GDM1 (cell line): Measurements from ENCODE around the gene LNP1.
"Not testable (repeated sequence)": the region's sequence is repeated elsewhere in the genome, so short reads cannot be mapped to it uniquely, and the experiment has no call there.

Experiments used
- DNase-seq: peaks from one replicate; lab custom pipeline; 2025; lab: John Stamatoyannopoulos, UW

LNP1 gene

GRCh38 chr3:100429187-100429716 lies 27.9 kb downstream of the LNP1 start:
- no peak for DNase-seq

- DNase-seq, result no peak
These were observed 35.6 kb downstream of the LNP1 start for GRCh38 chr3:100436951-100437350.

- no peak for DNase-seq
These were observed 36.6 kb downstream of the LNP1 start for GRCh38 chr3:100437721-100438622.

- DNase-seq, result no peak
These were observed 37.3 kb downstream of the LNP1 start for GRCh38 chr3:100438623-100438974.

- no peak for DNase-seq
These were observed 39.6 kb downstream of the LNP1 start for GRCh38 chr3:100440895-100441294.

- DNase-seq, result no peak
These were observed 42.4 kb downstream of the LNP1 start for GRCh38 chr3:100443690-100444089.

GRCh38 chr3:100447067-100447466 lies 45.7 kb downstream of the LNP1 start:
- not testable (repeated sequence) for DNase-seq

GRCh38 chr3:100448079-100448478 lies 46.7 kb downstream of the LNP1 start:
- DNase-seq, result no peak

GRCh38 chr3:100449214-100449613 lies 47.9 kb downstream of the LNP1 start:
- DNase-seq, result no peak

GRCh38 chr3:100454677-100455076 lies 53.3 kb downstream of the LNP1 start:
- DNase-seq, result no peak

- DNase-seq, result no peak
These were observed 54.7 kb downstream of the LNP1 start for GRCh38 chr3:100455841-100456550.

- no peak for DNase-seq
These were observed 55.4 kb downstream of the LNP1 start for GRCh38 chr3:100456745-100457144.

- DNase-seq, result no peak
These were observed 56.5 kb downstream of the LNP1 start for GRCh38 chr3:100457811-100458210.

- DNase-seq, result no peak
These were observed 57.5 kb downstream of the LNP1 start for GRCh38 chr3:100458814-100459213.

GRCh38 chr3:100463002-100463401 lies 61.7 kb downstream of the LNP1 start:
- peak; percentile 39 for DNase-seq

- no peak for DNase-seq
These were observed 62.4 kb downstream of the LNP1 start for GRCh38 chr3:100463646-100464155.

GRCh38 chr3:100465892-100466777 lies 64.8 kb downstream of the LNP1 start:
- no peak for DNase-seq

- DNase-seq, result no peak
These were observed 65.8 kb downstream of the LNP1 start for GRCh38 chr3:100467133-100467532.

GRCh38 chr3:100468676-100469075 lies 67.3 kb downstream of the LNP1 start:
- DNase-seq, result no peak

- DNase-seq, result no peak
These were observed 69.6 kb downstream of the LNP1 start for GRCh38 chr3:100470951-100471350.

GRCh38 chr3:100471444-100471843 lies 70.1 kb downstream of the LNP1 start:
- DNase-seq, result no peak

- DNase-seq, result not testable (repeated sequence)
These were observed 76.6 kb downstream of the LNP1 start for GRCh38 chr3:100477851-100478360.
